Testis (tissue), 3 donors: ENCODE results near the gene LRRC2. TPM values are rescaled to one million over a fixed set of nuclear protein-coding genes. Genes with fewer than 3 reads are reported as not detected.

Source experiments
- DNase-seq: peaks from one replicate; pipeline ENCODE4 v3.0.0-alpha.2; 2019
- H3K27ac ChIP-seq, 2 donors: fragments of 200-600 bp; sonication (generic); one replicate each; pipeline ENCODE4 v1.5.1; 2019
- H3K27me3 ChIP-seq: fragments of 200-600 bp; sonication (generic); one replicate; pipeline ENCODE4 v1.5.1; 2019
- H3K36me3 ChIP-seq: fragments of 200-600 bp; sonication (generic); one replicate; pipeline ENCODE4 v1.5.1; 2017; ENCODE audit warnings: low read depth; ENCODE audit errors: missing control alignments
- H3K4me1 ChIP-seq: fragments of 200-600 bp; sonication (generic); one replicate; pipeline ENCODE4 v1.5.1; 2019
- H3K4me3 ChIP-seq, 2 donors: fragments of 200-600 bp; sonication (generic); one replicate each; pipeline ENCODE4 v1.5.1; 2017 to 2019
- H3K9me3 ChIP-seq: fragments of 200-600 bp; sonication (generic); one replicate; pipeline ENCODE4 v1.5.1; 2017
- POLR2A ChIP-seq: fragments of 450-650 bp; IDR thresholded peaks from one replicate; pipeline ENCODE4 v1.6.1; 2017; ENCODE audit warnings: antibody characterized with exemption, mild to moderate bottlenecking, moderate library complexity
- WGBS, 2 donors: methylation state at CpG; one replicate each; pipeline ENCODE4 v1.1.5; 2018; 5-methylcytosine and 5-hydroxymethylcytosine counted together
- intact Hi-C: fragments of 100-400 bp; cut with DNase I; formaldehyde crosslinking; loops from one replicate; pipeline ENCODE4 v1.15.1; 2023; ENCODE audit warnings: low total_unique reads
- polyA plus RNA-seq: library from polyadenylated mRNA; stranded (reverse); fragments of 350-450 nt; fragmentation: Illumina TruSeq; extraction: RNeasy Lipid Tissue Mini Kit (QIAGEN cat#74804); gene quantifications from one replicate; pipeline ENCODE4 v1.2.3, GENCODE V29; 2014; ENCODE audit warnings: low read depth, low replicate concordance; ENCODE audit not compliant: insufficient read depth
- total RNA-seq, 2 donors: library from RNA; depleted of rRNA; stranded (reverse); fragments of >200 nt; gene quantifications; one replicate each; pipeline ENCODE4 v1.2.3, GENCODE V29; 2016
- TF ChIP-seq, protein P1 (sequence below), 3 experiments: fragments of 450-650 bp in 2 of 3; fragments of 200-600 bp in 1 of 3; sonication (generic) in 1 of 3; IDR thresholded peaks; one replicate each; pipeline ENCODE4 v1.5.1; 2016 to 2019; ENCODE audit warnings: antibody characterized with exemption in 3 of 3, mild to moderate bottlenecking in 2 of 3, moderate library complexity in 1 of 3

The LRRC2 gene
- total and polyA plus RNA-seq, 3 donors from 2014 or later: 0.71 to 2.2 (median 0.99) TPM

DNA sequence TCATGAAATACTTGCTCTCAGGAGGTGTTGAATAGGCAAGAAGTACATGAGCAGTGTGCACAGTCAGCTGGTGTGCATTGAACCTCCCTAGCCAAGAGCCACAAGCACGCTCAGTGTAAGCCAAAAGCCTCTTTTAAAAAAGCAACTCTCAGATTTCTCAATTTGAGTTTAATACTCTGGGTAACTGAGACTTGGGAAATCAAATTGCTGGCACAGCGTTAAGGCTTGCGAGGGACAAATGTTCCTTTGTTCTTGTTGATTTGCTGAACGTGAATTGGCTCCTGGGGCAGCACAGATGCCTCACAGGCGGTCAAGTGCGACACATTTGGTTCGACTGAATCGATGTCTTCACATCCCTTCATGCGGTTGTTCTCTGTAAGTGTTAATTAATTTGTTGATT is 46.2 kb upstream of the LRRC2 start, which contains the start of gene FAM240A:
Gene FAM240A, plus strand, starts transcription at position 202 of the 400 bp plus-strand sequence. Its CDS starts 159 bp downstream, at position 361.
- Histone ChIP-seq H3K36me3 (no peaks in the 10 kb centered on the region), H3K4me3 (no peak within 1 kb of the TSS), H3K27ac (no peak within 1 kb of the TSS), H3K27me3 (no peaks in the 10 kb centered on the region), H3K9me3 (no peaks in the 10 kb centered on the region), H3K4me1 (no peaks in the 10 kb centered on the region)
- 54 to 71% methylated on average over 9 of the region's 9 CpGs for WGBS, 2 donors
- no peak for DNase-seq
- intact Hi-C loops: no loop called here
- TF ChIP-seq, protein P1, sequence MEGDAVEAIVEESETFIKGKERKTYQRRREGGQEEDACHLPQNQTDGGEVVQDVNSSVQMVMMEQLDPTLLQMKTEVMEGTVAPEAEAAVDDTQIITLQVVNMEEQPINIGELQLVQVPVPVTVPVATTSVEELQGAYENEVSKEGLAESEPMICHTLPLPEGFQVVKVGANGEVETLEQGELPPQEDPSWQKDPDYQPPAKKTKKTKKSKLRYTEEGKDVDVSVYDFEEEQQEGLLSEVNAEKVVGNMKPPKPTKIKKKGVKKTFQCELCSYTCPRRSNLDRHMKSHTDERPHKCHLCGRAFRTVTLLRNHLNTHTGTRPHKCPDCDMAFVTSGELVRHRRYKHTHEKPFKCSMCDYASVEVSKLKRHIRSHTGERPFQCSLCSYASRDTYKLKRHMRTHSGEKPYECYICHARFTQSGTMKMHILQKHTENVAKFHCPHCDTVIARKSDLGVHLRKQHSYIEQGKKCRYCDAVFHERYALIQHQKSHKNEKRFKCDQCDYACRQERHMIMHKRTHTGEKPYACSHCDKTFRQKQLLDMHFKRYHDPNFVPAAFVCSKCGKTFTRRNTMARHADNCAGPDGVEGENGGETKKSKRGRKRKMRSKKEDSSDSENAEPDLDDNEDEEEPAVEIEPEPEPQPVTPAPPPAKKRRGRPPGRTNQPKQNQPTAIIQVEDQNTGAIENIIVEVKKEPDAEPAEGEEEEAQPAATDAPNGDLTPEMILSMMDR (IDR thresholded peaks at IDR 0.05): no peak
- no peak for TF ChIP-seq POLR2A

DNA sequence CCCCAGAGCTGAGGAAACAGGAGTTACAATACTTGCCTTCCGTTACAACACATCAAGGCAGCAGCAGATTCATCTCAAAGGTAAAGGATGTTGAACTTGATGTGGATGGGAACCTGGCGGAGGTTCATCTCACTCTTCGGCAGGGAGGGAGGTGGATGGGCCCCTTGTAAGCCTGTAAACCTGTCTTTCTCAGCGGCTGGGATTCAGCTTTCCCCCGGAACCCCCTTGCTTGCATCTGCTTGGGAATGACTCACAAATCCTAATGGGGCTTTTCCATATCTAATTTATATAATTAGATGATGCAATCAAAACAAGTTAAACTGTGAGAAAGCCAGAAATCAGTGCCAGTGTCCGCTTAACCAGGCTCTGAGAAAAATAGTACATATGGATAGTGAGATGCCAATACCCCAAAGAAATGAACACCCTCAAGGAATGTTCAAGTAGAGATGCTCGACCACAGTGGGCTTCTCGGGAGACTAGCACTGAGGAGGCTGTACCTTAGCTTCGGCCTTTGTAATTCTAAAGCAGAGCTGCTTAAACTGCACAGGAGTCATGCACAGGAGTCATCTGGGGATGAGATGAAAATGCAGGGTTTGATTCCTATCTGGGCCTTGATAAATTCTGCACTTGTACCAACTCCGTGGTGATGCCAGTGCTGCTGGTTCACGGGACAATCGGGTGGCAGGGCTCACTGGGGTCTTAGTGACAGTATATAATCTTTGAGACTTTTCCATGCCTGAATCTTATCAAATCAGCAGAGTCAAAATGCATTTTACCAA is 44.0 kb upstream of the LRRC2 start:
- intact Hi-C loops: no loop called here
- TF ChIP-seq, protein P1 (IDR thresholded peaks at IDR 0.05): no peak
- TF ChIP-seq POLR2A: no peak
- H3K27ac ChIP-seq: no peak overlapping the region
- no peaks in the 10 kb centered on the region for H3K36me3 ChIP-seq
- no peaks in the 10 kb centered on the region for H3K27me3 ChIP-seq
- WGBS, 2 donors: 68 to 75% methylated on average over 10 to 12 of the region's 12 CpGs
- no peaks in the 10 kb centered on the region for H3K4me1 ChIP-seq
- no peak overlapping the region for H3K4me3 ChIP-seq
- no peak for DNase-seq
- no peaks in the 10 kb centered on the region for H3K9me3 ChIP-seq

DNA sequence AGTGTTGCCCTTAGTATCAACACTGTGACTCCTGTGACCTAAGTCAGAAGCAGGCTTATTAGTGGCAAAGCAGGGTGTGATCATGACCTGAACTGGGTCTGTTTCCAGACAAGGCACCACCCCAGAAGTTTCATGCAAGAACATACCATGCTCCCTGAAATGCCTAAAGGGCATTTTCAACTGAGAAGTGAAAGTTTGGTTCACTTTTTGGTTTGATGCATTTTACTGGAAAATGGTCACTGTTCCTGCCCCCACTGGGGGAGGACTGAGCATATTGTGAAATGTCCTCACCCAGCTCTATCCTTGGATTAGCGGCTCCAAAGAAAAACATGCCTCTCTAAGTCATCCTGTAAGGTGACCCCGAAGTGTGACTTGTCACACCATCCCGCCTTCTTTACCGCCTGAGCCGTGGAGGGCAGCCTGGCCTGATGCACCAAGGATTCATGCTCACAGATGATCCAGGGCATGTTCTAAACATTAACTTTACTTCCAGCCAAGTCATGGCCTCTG is 43.2 kb upstream of the LRRC2 start:
- no peak for DNase-seq
- WGBS, 2 donors: 66 to 75% methylated on average over 5 of the region's 5 CpGs

DNA sequence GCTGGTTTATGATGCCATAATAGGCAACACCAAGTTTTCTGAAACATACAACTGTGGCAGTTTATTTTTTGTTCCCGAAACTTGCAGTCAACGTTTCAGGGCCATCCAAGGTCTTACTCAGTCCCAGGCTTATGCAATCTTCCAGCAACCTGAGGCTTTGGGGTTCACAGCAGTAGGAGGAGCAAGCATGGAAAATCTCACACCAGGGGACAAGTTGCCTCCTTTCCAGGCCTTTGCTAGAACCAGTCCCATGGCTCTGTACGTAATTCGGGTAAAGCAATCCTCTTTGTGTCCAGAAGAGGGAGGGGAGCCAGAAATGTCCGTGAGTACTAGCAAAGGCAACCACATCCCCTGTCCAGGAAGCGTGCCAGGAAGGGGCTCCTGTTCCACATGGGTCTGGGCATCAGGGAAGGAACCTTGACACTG is 41.5 kb upstream of the LRRC2 start:
- TF ChIP-seq, protein P1 (IDR thresholded peaks at IDR 0.05): no peak
- no peak for TF ChIP-seq POLR2A
- no peaks in the 10 kb centered on the region for H3K36me3 ChIP-seq
- intact Hi-C loops: no loop called here
- no peak overlapping the region for H3K4me3 ChIP-seq
- no peak overlapping the region for H3K27ac ChIP-seq
- H3K27me3 ChIP-seq: no peaks in the 10 kb centered on the region
- no peaks in the 10 kb centered on the region for H3K4me1 ChIP-seq
- WGBS, 2 donors: 67 to 72% methylated on average over 6 of the region's 6 CpGs
- H3K9me3 ChIP-seq: no peaks in the 10 kb centered on the region
- DNase-seq: no peak

More for the DNA sequence above, 43.2 kb upstream of the LRRC2 start:
- intact Hi-C loops: no loop called here
- TF ChIP-seq POLR2A: no peak
- TF ChIP-seq, protein P1 (IDR thresholded peaks at IDR 0.05): no peak
- no peak overlapping the region for H3K4me3 ChIP-seq
- H3K27ac ChIP-seq: no peak overlapping the region
- no peaks in the 10 kb centered on the region for H3K9me3 ChIP-seq
- no peaks in the 10 kb centered on the region for H3K27me3 ChIP-seq
- no peaks in the 10 kb centered on the region for H3K4me1 ChIP-seq
- no peaks in the 10 kb centered on the region for H3K36me3 ChIP-seq
